Activated CD4-positive, alpha-beta T cell treated with anti-CD3 and anti-CD28 coated beads, Interleukin-2, amount 50 U/mL, for 1 hour (primary cell): ENCODE results near the gene KIF6.

Source experiments
- DNase-seq: peaks from one replicate; pipeline ENCODE4 v3.0.0-alpha.2; 2020

KIF6 gene

GRCh38 chr6:39407446-39407993 lies 317.7 kb downstream of the KIF6 start:
- no peak for DNase-seq

DNA sequence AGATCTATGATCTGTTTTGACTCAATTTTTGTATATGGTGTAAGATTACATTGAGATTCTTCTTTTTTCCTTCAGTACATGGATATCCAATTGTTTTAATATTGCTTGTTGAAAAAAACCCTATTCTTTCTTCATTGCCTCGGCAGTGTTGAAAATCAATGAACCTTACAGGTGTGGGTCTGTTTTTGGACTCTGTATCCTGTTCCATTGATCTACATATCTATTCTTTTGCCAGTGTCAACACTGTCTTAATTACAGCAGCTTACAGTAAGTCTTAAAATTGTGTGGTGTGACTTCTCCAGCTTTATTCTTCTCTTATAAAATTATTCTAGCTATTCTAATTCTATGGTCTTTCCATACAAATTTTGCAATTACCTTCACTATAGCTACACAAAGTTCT lies 320.9 kb downstream of the KIF6 start:
- DNase-seq: no peak

GRCh38 chr6:39403304-39403703 lies 321.9 kb downstream of the KIF6 start:
- DNase-seq: no peak

DNA sequence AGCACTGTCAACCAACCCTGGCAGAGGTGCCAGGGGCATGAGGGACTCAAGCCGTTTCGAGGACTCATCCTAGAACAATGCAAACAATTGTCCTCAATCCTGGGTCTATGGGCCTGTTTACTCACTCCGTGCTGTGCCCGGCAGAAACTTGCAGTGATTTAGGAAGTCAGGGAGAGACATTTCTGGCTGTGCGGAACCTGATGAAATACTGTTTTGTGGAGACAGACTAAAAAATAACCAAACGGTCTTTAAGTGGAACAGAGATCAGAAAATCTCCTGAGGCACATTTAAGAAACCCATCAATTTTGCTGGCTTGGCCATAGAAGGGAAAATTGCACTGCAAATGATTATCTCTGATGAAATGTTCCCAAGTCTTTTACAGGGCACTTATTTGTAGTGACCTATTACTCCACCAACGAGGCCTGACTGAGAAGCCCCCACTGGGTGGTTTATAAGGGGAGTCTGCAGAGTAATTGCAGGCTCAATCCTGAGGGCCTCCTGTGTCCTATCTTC lies 322.9 kb downstream of the KIF6 start:
- no peak for DNase-seq

GRCh38 chr6:39401376-39401775 lies 323.8 kb downstream of the KIF6 start:
- no peak for DNase-seq

DNA sequence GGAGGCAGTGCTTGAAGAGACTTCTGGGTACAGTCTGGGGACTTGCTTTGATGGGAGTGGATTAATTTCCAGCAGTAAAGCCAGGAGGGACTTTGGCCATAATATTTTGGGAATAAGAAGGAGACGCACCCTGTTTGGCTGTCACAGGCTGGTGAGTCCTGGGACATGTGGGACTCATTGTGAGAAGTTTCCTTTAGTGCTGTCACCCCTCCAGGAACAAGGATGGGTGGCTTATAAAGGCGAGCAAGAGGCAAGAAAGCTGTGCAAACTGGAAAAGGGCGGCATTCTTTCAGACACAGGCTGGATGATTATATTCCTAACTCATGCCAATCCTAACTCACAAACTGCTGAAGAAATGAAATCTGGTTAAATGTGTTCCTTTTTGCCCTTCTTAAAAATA lies 325.2 kb downstream of the KIF6 start:
- DNase-seq: no peak

DNA sequence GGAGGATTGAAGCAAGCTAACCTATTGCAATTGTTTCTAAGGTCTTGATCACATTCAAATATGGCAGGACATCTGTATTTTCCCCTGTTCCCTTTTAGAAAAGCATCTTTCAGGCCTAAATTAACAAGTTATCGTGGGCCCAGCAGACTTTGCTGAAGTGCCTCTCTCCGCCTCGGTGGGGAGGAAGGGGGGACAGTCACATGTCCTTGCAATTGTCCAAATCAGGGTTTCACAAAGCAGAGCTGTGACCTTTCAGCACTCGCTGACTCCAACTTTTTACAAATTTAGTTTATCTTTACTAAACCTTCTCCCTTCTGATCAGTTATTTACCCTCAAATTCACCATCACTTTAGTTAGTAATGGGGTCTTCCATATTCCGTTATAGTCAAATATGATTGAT lies 328.4 kb downstream of the KIF6 start:
- DNase-seq: no peak

DNA sequence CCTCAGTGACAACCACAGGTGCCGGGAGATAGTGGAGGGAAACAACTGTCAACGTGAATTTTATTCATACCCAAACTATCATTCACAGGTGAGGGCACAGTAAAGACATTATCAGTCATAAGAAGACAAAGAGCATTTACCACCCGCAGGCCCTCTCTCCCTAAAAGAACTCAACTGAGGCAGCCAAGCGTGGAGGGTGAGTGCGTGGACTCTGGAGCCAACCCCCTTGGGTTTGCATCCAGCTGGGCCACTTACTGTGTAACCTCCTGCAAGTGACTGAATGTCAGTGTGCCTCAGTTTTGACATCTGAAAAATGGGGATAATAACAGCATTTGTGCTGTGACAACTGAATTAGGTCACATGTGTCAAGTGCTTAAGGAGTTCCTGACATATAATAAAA lies 332.1 kb downstream of the KIF6 start:
- DNase-seq: no peak

DNA sequence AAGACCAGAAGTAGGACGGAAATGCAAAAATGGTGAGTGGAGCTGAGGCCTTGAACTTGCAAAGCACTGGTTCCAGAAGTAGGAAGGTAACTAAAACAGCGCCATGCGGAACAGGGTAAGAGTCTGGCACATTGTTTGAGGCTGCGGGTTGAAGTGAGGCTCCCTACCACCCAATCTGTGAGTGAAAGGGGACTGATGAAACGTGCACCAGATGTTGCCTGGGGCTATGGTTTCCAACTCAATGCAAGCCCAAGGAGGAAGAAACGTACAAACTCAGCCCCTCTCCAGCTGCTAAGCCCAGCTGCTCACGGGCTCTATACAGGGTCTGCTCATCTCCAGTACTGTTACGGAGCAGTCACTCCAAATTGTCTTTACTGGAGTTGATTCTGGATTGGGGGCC lies 334.0 kb downstream of the KIF6 start:
- no peak for DNase-seq

GRCh38 chr6:39389484-39389767 lies 335.8 kb downstream of the KIF6 start:
- DNase-seq: no peak

DNA sequence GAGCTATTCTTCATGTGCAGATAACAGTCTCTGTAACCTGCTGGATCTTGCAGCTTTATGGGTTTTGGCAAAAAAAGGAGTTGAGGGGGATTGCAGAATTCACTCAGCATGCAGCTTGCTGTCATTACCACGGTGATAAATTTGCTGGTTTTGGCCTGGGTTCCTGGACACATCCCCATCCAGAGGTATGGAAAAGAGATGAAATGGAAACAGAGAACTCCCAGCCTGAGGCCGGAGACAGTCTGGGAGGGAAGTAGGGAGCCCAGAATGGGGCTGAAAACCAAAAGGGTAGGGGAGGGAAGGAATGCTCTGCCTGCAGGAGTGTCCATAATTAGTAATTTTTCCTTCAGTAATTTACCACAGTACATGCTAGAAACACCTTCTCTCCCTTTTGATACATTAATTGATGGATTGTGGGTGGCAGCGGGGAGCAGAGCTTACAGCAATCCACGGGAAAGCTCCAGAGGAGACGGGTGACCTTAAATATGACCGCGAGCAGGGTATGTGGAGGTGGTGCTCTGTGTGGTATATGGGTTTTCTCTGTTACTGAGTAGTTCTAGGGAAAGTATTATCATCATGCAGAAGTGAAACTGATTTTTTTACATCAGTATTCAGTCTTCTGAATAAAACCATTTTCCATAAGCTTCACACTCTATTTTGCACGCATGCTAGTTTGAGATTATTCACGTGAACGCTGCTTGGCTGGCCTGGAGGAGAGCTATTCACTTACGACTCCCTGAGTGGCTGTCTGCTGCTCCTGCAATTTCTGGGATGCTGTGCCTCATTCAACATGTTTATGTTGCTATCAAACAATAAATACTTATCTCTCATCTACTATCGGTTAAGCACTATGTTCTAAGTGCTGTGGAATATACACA lies 336.4 kb downstream of the KIF6 start:
- no peak for DNase-seq

DNA sequence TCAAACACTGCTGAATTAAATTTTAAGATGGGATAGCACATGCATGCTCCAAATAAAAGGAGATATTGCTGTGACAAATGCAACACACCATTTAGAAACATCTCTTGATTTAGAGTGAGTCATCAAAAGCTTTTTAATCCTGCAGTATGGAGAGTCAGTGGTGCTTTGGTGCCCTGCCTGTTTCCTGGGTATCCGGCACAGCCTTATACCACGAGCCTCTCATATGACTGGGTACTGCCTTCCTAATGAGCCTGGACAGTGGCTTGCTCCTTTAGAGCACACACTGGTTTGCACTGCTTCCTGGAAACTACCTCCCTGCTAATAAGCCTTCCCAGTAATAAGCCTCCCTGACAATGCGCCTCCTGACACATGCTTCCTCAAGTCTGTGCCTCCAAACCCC lies 337.4 kb downstream of the KIF6 start:
- DNase-seq: no peak

- no peak for DNase-seq
These were observed 338.7 kb downstream of the KIF6 start for GRCh38 chr6:39386487-39386886.

DNA sequence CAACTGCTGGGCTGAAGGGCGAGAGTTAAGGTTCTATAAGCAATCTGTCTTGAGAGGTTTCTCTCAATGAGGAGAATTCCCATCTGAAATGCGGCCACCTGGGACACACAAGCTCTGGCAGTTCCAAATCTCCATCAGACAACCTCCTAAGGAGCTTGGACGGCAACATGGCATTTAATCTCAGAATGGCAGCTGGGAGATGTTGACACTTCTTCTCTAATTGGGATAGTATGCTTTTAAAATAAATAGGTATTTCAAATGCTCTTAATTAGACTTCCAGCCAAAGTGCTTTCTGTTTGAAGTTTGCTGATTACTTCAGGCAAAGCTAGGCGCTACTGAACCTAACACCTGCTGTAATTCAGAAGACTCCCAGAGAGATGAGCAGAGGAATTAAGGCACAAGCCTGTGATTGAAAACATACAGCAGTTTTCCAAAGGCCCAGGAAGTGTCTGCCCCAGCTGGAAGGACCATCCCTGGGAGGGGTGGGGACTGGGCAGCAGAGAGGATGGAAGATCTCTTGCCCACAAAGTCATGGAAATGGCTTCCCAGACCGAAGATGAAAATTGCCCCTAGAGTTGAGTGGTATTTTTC lies 343.6 kb downstream of the KIF6 start:
- no peak for DNase-seq

GRCh38 chr6:39380837-39381549 lies 344.2 kb downstream of the KIF6 start:
- no peak for DNase-seq

GRCh38 chr6:39378960-39379425 lies 346.2 kb downstream of the KIF6 start:
- no peak for DNase-seq

DNA sequence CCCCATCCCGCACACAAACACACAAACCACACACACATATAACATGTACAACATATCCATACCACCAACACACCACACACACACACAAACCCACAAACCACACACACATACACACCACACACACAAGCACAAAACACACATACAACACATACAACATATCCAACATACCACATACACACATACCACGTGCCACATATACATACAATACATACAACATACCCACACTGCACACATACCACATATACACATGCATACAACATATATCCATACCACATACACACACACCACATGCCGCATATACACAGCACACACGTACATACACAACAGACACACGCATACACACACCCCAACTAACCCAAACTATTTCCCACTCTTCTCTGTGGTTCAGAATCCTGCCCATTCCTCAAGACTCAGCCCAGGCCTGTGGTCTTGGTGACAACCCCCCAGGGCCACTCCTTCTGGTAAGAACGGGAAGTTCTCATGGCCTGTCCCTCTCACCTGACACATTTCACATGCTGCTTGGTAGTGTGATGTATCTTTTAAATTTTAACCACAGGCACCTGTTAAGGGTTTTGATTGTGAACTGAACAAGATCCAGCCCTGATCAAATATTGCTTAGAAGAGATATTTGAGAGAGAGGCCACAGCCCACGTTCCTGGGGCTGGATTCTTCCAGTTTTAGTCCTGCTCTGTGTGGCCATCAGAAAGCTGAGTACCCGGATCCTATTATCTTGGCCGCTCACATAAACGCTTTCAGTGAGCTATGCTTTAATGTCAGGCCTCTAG lies 346.8 kb downstream of the KIF6 start:
- DNase-seq: no peak

DNA sequence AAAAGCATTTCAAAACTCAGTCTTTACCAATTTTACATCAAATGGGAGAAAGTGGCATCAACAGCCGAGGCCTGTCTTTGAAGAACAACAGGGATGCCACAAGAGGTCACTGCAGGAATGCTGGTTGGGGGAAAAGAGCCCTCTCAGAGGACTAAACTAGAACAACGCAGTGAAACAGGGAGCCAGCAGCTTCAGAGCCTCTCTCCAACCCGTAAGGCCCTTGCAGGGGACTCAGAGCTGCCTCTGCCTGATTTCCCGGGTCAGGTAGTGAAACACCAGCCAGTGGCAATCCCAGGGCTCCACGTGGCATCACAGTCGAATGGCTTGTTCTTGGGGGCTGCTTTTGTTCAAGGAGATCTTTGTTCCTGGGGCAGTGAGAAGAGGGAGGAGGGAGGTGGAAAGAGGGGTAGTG lies 347.7 kb downstream of the KIF6 start:
- DNase-seq: no peak

DNA sequence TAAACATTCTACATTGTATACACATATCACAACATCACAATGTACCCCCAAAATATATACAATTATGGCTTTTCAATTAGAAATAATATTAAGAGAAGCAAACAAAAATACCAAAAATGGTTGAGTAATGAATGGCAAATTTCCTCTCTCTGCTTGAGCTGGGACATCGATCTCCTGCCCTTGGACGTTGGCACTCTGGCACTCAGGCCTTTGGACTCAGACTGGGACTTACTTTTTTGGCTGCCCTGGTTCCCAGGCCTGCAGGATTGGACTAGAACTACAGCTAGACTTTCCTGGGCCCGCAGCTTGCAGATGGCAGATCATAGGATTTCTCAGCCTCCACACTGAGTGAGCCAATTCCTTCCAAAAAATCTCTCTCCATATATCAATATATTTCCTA lies 349.8 kb downstream of the KIF6 start:
- no peak for DNase-seq

- DNase-seq: no peak
These were observed 354.8 kb downstream of the KIF6 start for GRCh38 chr6:39370390-39370789.

- DNase-seq: no peak
These were observed 355.2 kb downstream of the KIF6 start for GRCh38 chr6:39369987-39370386.

- DNase-seq: no peak
These were observed 357.5 kb downstream of the KIF6 start for GRCh38 chr6:39367700-39368099.
